ENCODE results near the gene HPX.

GRCh38 chr11:6405846-6406245 is 34.9 kb downstream of the HPX start:
- TF ChIP-seq CTCF (IDR thresholded peaks at IDR 0.05; ENCODE audit: insufficient read depth, low read depth, low read length) (no peak), EZH2 (IDR thresholded peaks at IDR 0.05; ENCODE audit: insufficient read depth, low read length) (no peak)

All from astrocyte (in vitro differentiated cells and primary cell).